Activated CD8-positive, alpha-beta T cell treated with anti-CD3 and anti-CD28 coated beads for 36 hours (primary cell): ENCODE measurements around the gene RBFOX2. TPM values are rescaled to one million over a fixed set of nuclear protein-coding genes. Genes with fewer than 3 reads are reported as not detected.

ENCODE experiments used
- ATAC-seq: fragments of 200-7000 bp; cut with Tn5 transposase; one replicate; pipeline ENCODE4 v1.10.0; 2021; ENCODE audit warnings: mild to moderate bottlenecking, moderate library complexity
- CTCF ChIA-PET: fragments of 350-600 bp; sonication (Branson Sonifier 250); formaldehyde crosslinking; loops from one replicate; lab custom pipeline; 2021; ENCODE audit warnings: antibody characterized with exemption; lab: Charles Lee
- POLR2A ChIA-PET: fragments of 350-600 bp; sonication (Branson Sonifier 250); formaldehyde crosslinking; loops from one replicate; lab custom pipeline; 2021; ENCODE audit warnings: antibody characterized with exemption; lab: Charles Lee
- DNase-seq: peaks from one replicate; pipeline ENCODE4 v3.0.0-alpha.2; 2020
- H3K27ac Mint-ChIP-seq: one replicate; pipeline ENCODE4 v1.8.0; 2021; ENCODE audit warnings: mild to moderate bottlenecking, mixed read lengths
- H3K27me3 Mint-ChIP-seq: one replicate; pipeline ENCODE4 v1.8.0; 2021; ENCODE audit warnings: mixed read lengths
- H3K36me3 Mint-ChIP-seq: one replicate; pipeline ENCODE4 v1.8.0; 2021; ENCODE audit warnings: low read depth, mixed read lengths
- H3K4me1 Mint-ChIP-seq: one replicate; pipeline ENCODE4 v1.8.0; 2021; ENCODE audit warnings: low read depth, mixed read lengths
- H3K4me3 Mint-ChIP-seq: one replicate; pipeline ENCODE4 v1.8.0; 2021; ENCODE audit warnings: mild to moderate bottlenecking, moderate library complexity, mixed read lengths
- H3K9me3 Mint-ChIP-seq: one replicate; pipeline ENCODE4 v1.8.0; 2021; ENCODE audit warnings: mixed read lengths
- CTCF ChIP-seq: fragments of 200-600 bp; IDR thresholded peaks from one replicate; pipeline ENCODE4 v1.8.0; 2022; ENCODE audit warnings: antibody characterized with exemption, mild to moderate bottlenecking
- intact Hi-C: fragments of 100-400 bp; cut with micrococcal nuclease; formaldehyde crosslinking; loops from one replicate; pipeline ENCODE4 v1.10.0; 2022
- total RNA-seq, 2 experiments: library from RNA; stranded (reverse); gene quantifications; one replicate each; pipeline ENCODE4 v1.2.3, GENCODE V29; 2021

The RBFOX2 gene
- total RNA-seq, 2 experiments from 2014 or later, result 3.1 to 3.3 TPM

DNA sequence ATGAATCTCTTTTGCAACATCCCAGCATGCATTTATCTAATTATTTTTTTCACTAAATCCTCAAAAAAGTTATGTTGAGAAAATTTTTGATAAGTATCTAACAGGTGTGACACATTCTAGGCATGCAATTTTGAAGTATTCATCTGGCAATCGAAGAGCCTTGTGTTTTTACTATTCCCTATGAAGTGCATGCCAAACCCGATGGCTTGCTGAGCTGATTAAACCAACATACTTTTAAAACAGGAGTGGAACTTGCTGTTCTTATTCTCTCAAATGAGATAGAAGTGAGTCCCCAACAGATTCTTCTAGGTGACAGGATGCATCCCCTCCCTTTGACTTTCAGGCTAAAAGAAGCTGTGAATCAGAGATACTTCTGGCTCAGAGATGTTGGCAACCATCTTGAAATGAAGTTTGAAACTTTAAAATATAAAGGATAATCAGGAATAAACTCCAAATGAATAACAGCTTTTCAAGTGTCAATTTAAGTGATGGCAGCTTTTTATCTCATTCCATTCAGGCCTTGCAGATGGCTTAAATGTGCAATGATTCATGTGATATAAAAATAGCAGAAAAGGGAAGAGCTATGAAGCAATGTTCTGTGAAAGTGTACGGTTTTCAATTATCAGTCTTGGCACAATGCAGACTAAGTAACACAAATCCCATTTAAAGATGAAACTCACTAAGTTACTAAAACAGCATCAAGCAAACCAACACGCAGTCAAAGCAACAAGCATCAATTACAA, 243.3 kb downstream of the RBFOX2 start:
- no peaks in the 10 kb centered on the region for H3K4me1 Mint-ChIP-seq
- no peak for TF ChIP-seq CTCF
- no peaks in the 10 kb centered on the region for H3K27me3 Mint-ChIP-seq
- DNase-seq, result no peak
- ChIA-PET CTCF (interaction anchor here (1.6 kb wide), 1 partner anchor 126 kb away, joined by 4 read pairs; no protein-coding TSS in a partner anchor), POLR2A (no interaction called here)
- no peaks in the 10 kb centered on the region for H3K9me3 Mint-ChIP-seq
- H3K27ac Mint-ChIP-seq, result no peak overlapping the region
- no peaks in the 10 kb centered on the region for H3K36me3 Mint-ChIP-seq
- ATAC-seq, result no peak
- H3K4me3 Mint-ChIP-seq, result no peak overlapping the region
- intact Hi-C loops, result no loop called here

- no peak for TF ChIP-seq CTCF
- Mint-ChIP-seq H3K9me3 (no peaks in the 10 kb centered on the region), H3K27ac (no peak overlapping the region), H3K27me3 (no peaks in the 10 kb centered on the region), H3K36me3 (no peaks in the 10 kb centered on the region), H3K4me3 (no peak overlapping the region), H3K4me1 (no peaks in the 10 kb centered on the region)
- POLR2A ChIA-PET, result no interaction called here
- ATAC-seq (no peak), DNase-seq (no peak)
- intact Hi-C loops, result no loop called here
- CTCF ChIA-PET, result interaction anchor here (1.6 kb wide), 1 partner anchor 127 kb away, joined by 4 read pairs; no protein-coding TSS in a partner anchor
Measured at GRCh38 chr22:35784633-35785032, 244.0 kb downstream of the RBFOX2 start.

GRCh38 chr22:35783943-35784614, 244.5 kb downstream of the RBFOX2 start:
- Mint-ChIP-seq H3K36me3 (no peaks in the 10 kb centered on the region), H3K27me3 (no peaks in the 10 kb centered on the region), H3K4me3 (no peak overlapping the region), H3K4me1 (no peaks in the 10 kb centered on the region), H3K9me3 (no peaks in the 10 kb centered on the region), H3K27ac (no peak overlapping the region)
- TF ChIP-seq CTCF, result no peak
- no peak for ATAC-seq
- ChIA-PET CTCF (no interaction called here), POLR2A (no interaction called here)
- DNase-seq, result no peak
- intact Hi-C loops, result no loop called here

DNA sequence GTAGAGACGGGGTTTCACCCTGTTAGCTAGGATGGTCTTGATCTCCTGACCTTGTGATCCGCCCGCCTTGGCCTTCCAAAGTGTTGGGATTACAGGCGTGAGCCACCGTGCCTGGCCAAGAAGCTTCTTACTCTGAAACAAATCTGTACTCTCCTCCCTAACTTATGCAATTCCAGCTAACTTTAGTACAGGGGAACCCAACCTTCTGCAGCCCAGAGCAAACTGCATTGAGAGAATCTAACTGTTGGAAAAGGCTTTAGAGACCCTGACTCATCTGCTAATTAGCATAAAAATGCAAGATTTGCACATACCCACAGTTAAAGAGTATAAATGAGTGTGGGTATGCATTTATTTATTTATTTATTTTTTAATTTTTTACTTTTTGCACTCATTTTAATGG, 246.1 kb downstream of the RBFOX2 start:
- no peak for TF ChIP-seq CTCF
- Mint-ChIP-seq H3K9me3 (no peaks in the 10 kb centered on the region), H3K27ac (no peak overlapping the region), H3K4me1 (no peaks in the 10 kb centered on the region), H3K4me3 (no peak overlapping the region), H3K27me3 (no peaks in the 10 kb centered on the region), H3K36me3 (no peaks in the 10 kb centered on the region)
- intact Hi-C loops, result no loop called here
- DNase-seq (no peak), ATAC-seq (no peak)
- POLR2A ChIA-PET, result no interaction called here
- CTCF ChIA-PET, result no interaction called here

GRCh38 chr22:35781898-35782297, 246.7 kb downstream of the RBFOX2 start:
- ChIA-PET CTCF (no interaction called here), POLR2A (no interaction called here)
- intact Hi-C loops, result no loop called here
- TF ChIP-seq CTCF, result no peak
- no peak overlapping the region for H3K4me3 Mint-ChIP-seq
- H3K27me3 Mint-ChIP-seq, result no peaks in the 10 kb centered on the region
- DNase-seq (no peak), ATAC-seq (no peak)
- no peak overlapping the region for H3K27ac Mint-ChIP-seq
- no peaks in the 10 kb centered on the region for H3K36me3 Mint-ChIP-seq
- no peaks in the 10 kb centered on the region for H3K4me1 Mint-ChIP-seq
- H3K9me3 Mint-ChIP-seq, result no peaks in the 10 kb centered on the region
